Left forelimb (tissue), 1 donor: ENCODE measurements around the gene IMP4.

Experiments
- DNase-seq: peaks from one replicate; pipeline ENCODE4 v3.0.0-alpha.2; 2018; ENCODE audit warnings: low spot score

IMP4 gene

DNA sequence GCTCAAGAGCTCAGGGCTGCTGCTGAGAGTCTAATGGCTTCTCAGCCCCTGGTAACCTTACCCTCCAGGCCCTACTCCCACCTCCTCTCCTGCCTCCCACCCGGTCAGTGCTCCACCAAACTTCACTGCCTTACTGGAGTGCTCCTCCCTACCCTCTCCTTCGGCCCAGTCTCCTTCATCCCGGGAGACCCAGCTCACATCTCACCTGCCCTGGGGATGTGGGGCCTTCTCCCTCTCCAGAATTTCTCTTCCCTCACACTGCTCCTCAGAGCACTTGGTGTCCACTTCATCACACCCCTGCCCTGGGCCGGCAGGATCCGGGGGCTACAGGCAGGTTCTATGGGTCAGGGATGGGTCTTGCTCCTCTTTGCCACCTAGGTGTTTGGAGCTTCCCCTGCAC lies 34.8 kb downstream of the IMP4 start:
- DNase-seq = no peak

DNA sequence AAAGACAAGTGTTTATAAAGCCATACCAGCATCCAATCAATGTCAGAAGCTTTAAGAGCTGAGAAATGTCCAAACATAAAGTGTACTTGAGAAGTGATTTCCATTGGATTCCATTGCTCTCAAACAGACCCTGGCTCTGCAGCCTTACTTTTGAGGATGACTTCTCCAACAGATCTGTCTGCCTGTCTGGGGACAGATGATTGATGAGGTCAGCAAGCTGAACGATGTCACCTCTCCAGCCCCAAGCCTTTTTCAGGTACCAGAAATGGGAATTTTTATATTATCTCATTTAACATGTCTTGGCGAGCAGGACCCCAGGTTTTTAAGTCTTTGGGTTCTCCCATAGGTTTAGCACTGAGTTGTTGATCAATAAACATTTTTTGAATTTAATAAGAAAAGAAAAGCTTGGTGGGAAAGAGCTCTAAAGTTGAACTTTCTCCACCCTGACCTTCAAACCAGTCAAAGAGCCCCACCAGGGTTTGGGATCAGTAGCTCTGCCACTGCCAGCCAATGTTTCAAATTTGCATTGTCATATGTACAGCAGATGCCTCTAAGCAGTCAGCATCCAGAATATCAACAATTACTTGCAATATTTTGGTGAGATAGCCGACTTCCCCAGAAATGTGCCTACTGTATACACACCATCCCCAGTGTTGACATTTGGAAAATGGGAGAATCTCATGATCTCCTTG lies 35.7 kb downstream of the IMP4 start:
- no peak for DNase-seq

DNA sequence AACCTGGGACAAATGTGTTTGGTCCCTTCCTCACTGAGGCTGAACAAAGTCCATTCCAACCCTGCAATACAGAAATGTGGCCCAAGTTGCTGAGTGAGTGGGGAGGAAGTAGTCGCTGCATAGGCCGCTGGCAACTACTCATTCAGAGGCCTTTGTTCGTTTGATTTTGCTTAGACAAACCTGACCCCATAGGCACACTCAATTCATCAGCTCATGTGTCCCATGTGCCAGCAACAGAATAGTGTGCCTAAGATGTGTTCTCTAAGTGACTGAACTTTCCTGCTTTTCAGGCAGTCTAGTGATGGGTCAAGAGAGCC lies 36.2 kb downstream of the IMP4 start:
- DNase-seq = no peak

DNA sequence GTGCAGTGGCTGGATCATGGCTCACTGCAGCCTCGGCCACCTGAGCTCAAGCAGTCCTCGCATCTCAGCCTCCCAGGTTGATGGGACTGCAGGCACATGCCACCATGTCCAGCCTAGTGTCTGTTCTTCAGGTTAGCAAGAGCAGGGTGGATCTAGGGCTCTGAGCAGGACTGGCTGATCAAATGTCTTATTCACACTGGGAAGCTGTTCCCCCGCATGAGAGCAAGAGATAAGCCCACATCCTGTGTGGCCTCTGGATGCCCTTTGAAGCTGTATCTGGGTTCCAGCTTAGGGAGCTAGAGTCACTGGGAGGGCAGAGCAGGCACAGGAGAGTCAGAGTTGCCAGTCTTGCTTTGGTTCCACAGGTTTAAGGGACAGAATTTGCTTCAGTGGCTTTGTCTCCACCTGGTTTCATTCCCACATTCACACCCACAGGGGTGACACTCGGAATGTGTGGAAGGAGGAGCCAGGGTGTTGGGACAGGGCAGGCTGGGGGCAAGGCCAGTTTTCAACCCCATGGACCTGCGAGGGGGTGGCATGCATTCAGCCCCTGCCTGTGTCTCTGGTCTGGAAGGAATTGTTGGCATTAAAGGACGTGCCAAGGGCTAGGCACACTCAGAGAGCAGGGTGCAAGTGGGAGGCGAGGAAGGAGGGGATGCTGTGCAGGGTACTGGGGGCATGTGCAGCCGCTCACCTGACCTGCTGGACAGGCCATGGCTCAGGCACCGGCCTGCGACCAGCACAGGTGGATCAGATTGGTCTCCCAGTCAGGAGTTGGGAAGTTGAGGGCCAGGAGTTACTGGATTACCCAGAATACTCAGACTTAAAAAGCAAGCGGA lies 37.6 kb downstream of the IMP4 start:
- DNase-seq = no peak

DNA sequence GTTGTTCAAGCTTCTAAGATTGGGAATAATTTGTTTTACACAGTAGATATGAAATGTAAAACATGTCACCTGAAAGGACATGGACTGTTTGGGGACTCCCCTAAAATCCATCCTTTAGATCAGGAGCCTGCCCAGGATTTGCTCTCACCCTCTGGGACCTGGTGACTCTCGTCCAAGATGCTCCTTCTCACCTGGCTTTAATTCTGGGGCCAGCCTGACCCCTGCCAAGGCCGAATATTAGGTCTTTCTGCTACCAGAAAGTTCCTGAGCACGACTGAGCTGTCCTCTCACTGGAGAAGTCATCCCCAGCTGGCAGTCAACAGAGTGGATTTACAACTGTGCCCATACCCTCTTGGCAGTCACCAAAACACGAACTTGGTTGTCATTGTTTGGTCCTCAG lies 38.4 kb downstream of the IMP4 start:
- no peak for DNase-seq

DNA sequence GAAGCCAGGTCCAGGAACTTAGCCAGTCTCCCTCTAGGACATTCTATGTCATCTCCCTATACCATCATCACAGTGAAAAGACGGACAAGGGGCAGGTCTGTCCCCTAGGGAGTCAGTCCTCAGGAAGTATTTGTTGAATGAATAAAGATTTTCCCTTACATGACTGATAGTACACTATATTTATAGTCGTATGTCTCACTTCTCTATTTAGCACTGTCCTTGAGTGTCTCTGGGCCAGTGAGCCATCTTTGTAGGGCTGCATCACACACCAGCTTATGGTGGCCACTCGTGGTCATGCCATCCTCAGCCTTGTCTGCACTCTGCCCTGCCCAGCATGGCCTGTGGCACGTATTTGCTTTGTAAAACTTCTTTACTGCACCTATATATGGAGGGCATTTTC lies 38.9 kb downstream of the IMP4 start:
- no peak for DNase-seq

DNA sequence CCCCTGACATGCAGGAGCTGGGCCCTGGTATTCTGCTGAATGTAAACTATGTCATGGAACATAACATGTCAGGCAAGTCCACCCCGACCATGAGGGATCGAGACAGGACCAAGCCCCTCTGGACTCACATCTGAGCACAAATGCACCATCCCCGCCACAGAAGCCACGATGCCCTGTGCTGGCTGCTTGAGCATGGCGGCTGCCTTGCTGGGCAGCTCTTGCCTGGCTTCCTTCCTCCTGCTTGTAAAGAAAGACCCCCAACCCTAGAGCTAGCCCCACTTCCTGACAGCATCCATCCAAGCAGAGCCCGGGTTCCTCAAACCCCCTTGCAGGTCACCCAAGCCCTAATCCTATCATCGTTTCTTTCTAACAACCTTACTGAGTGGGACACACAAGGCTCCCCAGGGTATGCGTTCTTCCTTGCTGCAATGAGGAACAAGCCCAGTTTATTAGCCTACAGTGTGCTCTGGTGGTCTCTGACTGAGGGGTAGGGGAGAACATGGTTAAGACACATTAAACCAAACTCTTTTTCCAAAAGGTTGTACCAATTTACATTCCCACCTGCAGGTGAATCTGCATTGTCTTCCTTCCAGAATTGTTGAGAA lies 39.7 kb downstream of the IMP4 start:
- DNase-seq = no peak

DNA sequence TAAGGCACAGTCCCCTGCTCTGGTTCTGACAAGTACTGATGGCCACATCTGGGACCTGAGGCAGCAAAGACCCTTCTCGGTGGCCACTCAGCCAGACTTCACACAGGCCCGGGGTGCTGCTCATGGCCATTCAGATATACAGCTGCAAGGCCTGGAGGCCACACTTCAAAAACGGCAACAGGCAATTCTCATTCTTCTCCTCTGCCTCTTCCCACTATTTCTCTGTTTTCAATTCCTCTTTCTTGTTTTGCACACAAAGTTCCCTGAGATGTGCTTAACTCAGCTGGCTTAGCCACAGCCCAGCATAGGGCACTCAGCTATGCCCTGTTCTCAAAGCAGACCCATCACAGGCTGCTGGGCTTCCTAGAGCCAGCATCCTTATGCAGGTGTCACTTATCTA lies 43.0 kb downstream of the IMP4 start:
- DNase-seq = no peak

DNA sequence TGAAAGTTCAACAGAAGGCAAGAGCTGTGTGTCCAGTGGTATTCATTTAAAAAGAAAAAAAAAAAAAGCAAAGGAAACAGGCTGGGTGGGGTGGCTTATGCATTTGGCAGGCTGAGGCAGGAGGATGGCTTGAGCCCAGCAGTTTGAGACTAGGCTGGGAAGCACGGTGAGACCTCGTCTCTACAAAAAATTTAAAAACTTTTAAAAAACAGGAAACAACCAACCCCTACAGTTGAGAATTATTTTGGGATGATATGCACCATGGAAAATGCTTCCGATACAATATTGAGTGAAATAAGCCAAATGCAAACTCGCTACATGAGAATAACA lies 44.3 kb downstream of the IMP4 start:
- DNase-seq = no peak

DNA sequence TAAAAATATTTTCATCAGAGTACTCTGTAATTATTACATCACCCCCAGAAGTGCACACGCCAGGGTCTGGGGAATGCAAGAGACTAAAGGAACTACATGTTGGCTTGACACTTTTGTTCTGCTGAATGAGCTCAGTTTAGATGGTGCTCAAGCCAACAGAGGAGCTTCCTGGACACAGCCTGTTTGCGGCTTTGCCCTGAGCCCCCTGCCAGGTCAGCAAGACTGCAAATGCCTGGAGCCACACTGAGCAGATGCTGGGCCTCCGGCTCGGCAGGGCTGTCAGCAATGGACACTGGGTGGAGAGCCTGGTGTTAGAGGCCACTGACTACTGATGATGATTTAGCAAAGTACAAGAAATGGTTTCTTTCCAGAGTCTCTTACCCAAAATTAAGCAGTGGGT lies 45.1 kb downstream of the IMP4 start:
- DNase-seq = no peak

DNA sequence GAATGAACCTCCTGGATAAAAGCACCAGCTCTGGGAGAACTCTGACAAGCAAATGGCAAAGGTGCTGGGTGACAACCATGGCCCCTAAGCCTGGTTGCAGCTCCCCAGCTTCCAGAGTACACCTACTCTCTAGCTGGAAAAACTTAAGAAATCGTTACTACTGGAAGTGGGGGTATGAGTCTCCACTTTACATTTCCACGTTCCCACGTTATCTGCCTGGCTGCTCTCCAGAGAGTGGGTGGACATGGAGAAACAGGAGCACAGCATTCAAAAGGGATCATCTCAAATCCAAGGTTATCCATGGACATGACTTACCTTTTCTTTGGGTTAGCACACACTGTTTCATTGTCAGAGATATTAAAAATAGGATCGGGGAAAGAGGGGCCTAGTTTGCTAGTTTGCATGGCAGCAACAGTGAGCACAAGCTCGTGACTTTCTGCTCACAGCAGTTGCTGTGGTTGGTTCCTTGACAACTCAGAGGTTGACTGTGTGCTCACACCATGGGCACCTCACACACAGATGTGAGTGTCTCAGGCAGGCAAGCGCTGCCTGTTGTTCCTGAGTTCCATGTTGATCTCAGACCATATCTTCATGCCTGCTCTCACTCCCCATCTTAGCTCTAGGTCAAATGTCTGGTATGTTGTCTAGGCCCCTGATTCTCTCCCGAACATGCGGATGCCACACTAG lies 45.7 kb downstream of the IMP4 start:
- DNase-seq = no peak

DNA sequence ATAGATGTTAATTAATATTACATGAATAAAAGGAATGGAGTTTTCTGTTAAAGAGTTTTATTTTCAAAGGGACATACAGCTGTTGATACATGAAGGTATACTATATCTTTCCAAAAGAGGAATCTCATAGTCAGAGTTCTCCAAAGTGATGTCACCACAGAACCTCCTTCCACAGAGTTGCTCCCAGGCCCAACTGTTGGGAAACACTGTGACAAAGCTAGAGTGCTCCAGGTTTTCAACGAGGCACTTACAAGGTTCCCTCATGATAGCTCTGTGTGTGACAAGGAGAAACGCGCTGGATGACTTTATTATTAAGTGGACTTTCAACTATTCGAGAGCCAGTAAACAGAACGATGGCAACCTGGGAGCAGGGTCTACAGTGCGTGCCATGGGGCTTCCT lies 46.7 kb downstream of the IMP4 start:
- no peak for DNase-seq

DNA sequence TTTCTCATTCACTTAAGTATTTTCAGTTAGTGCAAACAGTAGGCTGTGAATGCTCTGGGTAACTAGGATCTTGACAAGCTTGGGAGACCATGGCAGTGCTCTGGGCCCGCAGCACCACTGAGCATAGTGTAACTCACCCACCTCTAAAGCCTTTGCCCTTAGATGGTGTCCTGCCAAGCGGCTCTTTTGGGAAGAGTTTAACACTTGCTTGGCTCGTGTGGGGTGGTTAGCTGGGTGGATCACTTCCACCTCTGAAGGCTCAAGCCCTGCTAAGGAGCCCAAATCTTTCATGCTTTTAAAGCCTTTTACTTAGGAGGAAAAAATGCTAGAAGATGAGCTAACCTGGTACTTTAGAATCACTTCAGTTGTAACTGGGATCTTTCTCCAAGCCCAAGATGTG lies 47.1 kb downstream of the IMP4 start:
- no peak for DNase-seq

DNA sequence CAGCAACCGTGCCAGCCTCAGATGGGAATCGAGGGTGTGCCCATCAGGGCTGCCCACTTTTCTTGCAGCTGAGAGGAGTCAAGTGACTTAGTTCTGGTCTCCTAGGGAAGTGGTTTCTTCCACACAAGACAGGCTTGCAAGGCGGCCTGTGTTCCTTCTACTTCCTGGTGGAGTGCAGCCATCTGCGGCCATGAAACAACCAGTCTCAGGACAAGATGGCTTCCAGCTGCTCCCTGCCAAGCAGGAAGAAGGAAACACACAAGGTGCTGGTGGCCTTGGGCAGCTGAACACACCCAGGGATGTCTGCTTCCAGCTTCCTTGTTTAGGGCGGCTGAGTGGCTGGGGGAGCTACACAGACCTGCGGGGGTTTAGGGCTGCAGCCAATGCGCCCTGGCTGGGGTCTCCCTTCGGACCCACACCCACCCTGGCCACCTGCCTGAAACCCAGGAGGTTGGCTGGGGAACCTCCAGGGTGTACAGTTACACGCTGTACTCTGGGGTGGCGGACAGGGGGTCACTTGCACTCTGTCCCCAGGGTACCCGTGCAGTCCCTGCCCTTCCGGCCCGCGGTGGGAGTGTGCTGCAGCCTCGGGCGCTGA lies 47.9 kb downstream of the IMP4 start:
- no peak for DNase-seq

DNA sequence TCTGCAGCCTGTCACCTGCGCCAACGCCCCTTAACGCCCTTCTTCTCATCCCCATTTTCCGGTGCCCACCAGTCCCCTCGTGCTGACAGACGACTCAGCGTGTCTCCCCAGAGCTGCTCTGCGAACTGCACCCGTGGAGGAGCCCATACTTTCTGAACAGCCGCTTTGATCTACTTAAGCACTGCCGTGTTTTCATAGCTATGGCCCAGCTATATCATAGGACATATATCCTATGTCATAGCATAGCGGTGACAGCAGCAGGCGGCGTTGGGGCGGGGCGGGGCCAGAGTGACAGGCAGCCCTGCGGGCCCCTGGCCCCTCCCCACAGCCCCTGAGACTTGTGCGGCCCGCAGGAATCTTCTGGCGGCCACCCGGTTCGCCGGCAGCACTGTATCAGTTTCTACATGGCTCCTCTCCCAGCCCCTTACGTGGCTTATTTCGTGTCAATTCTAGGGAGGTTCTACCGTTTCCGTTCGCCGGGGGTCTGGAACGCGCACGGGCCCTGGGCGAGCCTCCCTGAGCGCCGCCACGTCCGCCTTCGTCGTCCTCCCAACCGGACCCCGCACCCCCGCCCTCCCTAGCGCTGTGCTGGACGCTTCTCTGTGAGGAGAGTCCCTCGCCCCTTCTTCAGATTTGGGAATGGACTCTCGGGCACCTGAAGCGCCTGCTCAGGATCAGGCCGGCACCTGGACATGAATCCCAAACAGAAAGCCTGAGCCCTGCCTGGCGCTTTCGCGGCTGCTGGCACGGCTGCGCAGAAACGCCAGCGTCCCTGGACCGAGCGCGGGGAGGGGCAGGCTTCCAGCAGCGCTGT lies 48.6 kb downstream of the IMP4 start:
- DNase-seq = peak; percentile 86

DNA sequence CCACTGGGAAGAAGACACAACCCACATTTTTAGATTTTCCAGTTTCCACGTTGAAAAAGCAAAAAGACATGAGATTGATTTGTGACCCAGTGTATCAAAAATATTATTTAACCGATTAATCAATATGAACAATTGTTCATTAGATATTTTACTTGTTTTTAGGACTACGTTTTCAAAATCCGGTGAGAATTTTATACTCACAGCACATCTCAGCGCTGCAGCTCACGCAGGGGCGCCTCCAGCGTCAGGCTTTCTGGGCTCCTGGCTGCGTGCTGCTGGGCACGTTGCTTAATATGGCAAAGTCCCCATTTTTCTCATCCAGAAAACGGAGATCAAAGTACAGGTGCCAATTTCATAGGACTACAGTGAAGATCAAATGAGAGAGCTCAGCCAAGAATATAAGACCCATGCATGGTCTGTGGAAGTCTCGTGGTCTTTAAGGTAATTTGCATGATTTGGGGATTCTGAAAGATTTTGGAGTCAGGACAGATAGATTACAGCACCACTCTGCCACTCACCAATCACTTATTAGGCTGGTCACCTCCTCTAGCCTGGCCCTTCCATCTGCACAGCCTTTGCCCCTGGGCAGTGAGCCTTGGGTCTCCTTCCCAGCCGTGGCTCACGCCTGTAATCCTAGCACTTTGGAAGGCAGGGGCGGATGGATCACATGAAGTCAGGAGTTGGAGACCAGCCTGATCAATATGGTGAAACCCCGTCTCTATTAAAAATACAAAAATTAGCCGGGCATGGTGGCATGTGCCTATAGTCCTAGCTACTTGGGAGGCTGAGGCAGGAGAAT lies 49.4 kb downstream of the IMP4 start:
- DNase-seq = no peak

DNA sequence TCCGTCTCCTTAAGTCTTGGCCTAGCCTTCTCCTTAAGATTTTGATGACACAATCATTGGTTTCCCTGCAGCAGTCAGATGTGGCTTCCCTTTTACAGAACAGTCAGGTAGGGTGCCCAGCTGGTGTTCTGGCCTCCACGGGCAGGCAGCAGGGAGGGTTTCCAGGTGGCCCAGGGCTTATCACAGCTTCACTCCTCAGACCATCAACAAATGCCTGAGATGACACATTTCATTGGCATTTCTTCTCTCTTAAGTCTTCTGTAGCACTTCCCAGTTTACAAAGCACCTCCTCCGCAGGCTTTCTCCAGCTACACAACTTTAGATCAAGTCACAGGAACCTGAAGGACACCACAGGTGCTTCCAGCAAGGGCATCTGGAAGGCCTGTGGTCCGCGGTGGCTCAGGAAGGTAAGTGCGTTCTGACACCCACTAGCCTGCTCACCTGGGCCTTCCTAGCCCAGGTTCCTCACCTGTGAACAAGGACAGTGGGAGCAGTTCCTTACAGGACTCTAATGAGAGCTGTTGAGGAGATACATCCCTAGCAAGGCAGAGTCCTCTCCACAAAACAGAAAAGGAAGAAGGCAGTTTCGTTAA lies 50.7 kb downstream of the IMP4 start:
- DNase-seq = no peak
